Mesothelial cell of epicardium (in vitro differentiated cells): ENCODE measurements around the gene HGFAC. TPM values are rescaled to one million over a fixed set of nuclear protein-coding genes. Genes with fewer than 3 reads are reported as not detected.

Experiments used
- DNase-seq, 2 experiments: peaks; one replicate each; pipeline ENCODE4 v3.0.0; 2021; ENCODE audit warnings: low spot score in 2 of 2; ENCODE audit not compliant: unreplicated experiment in 2 of 2
- H3K27ac Mint-ChIP-seq: 2 replicates; pipeline ENCODE4 v1.8.0; 2021; ENCODE audit warnings: mixed read lengths
- H3K27me3 Mint-ChIP-seq: 2 replicates; pipeline ENCODE4 v1.8.0; 2021; ENCODE audit warnings: low read depth, mixed read lengths
- H3K36me3 Mint-ChIP-seq: 2 replicates; pipeline ENCODE4 v1.8.0; 2021; ENCODE audit warnings: mixed read lengths
- H3K4me1 Mint-ChIP-seq: 2 replicates; pipeline ENCODE4 v1.8.0; 2021; ENCODE audit warnings: mixed read lengths
- H3K4me3 Mint-ChIP-seq: 2 replicates; pipeline ENCODE4 v1.8.0; 2021; ENCODE audit warnings: mild to moderate bottlenecking, moderate library complexity, mixed read lengths
- H3K9me3 Mint-ChIP-seq: 2 replicates; pipeline ENCODE4 v1.8.0; 2021; ENCODE audit warnings: mixed read lengths
- total RNA-seq: library from RNA; stranded (reverse); gene quantifications from 3 replicates; pipeline ENCODE4 v1.2.1, GENCODE V29; 2021
- TF ChIP-seq, protein P1 (sequence below): fragments of 200-600 bp; sonication (generic); IDR thresholded peaks from one replicate; pipeline ENCODE4 v1.5.0; 2021; ENCODE audit warnings: antibody characterized with exemption; ENCODE audit not compliant: unreplicated experiment

Gene HGFAC
- total RNA-seq, 1 donor from 2014 or later, result 2.5 TPM

DNA sequence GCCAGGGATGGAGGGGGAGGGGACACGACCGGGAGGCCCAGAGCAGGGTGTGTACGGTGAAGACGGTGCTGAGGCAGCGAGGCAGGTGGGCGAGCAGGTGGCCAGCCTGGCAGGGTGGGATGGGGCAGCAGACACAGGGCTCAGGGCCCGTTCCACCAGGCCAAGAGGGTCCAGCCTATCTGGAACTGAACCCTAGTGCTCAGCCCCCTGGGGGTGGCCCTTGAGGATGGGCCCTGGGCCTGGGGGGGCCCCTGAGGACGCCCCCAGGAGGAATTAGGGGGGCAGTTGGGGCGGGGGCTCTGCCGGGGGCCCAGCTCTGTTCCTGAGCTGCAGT is 3.0 kb upstream of the HGFAC start:
- TF ChIP-seq, protein P1, sequence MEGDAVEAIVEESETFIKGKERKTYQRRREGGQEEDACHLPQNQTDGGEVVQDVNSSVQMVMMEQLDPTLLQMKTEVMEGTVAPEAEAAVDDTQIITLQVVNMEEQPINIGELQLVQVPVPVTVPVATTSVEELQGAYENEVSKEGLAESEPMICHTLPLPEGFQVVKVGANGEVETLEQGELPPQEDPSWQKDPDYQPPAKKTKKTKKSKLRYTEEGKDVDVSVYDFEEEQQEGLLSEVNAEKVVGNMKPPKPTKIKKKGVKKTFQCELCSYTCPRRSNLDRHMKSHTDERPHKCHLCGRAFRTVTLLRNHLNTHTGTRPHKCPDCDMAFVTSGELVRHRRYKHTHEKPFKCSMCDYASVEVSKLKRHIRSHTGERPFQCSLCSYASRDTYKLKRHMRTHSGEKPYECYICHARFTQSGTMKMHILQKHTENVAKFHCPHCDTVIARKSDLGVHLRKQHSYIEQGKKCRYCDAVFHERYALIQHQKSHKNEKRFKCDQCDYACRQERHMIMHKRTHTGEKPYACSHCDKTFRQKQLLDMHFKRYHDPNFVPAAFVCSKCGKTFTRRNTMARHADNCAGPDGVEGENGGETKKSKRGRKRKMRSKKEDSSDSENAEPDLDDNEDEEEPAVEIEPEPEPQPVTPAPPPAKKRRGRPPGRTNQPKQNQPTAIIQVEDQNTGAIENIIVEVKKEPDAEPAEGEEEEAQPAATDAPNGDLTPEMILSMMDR, result no peak
- Mint-ChIP-seq H3K36me3 (no peaks in the 10 kb centered on the region), H3K27ac (no peak overlapping the region), H3K9me3 (no peaks in the 10 kb centered on the region), H3K27me3 (no peaks in the 10 kb centered on the region), H3K4me3 (no peak overlapping the region), H3K4me1 (peaks cover 4% of the 10 kb centered on the region)
- DNase-seq, result no peak

DNA sequence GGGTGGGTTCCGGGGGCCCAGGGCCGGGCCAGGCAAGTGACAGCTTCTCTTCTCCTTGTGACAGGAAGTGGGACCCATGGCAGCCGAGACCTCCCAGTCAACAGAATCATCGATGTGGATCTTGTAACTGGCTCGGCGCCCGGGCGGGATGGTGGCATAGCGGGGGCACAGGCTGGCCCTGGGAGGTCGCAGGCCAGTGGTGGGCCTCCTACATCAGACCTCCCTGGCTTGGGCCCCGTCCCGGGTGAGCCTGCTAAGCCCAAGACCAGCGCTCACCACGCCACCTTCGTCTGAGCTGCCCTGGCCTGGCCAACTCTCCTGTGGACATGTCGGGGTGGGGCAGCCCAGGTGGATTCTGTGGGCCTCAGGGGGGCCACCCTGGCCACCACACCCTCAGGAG is 2.4 kb upstream of the HGFAC start:
- Mint-ChIP-seq H3K36me3 (no peaks in the 10 kb centered on the region), H3K9me3 (no peaks in the 10 kb centered on the region), H3K27me3 (no peaks in the 10 kb centered on the region), H3K4me3 (no peak overlapping the region), H3K4me1 (peaks cover 4% of the 10 kb centered on the region), H3K27ac (no peak overlapping the region)
- no peak for DNase-seq
- TF ChIP-seq, protein P1, result no peak

DNA sequence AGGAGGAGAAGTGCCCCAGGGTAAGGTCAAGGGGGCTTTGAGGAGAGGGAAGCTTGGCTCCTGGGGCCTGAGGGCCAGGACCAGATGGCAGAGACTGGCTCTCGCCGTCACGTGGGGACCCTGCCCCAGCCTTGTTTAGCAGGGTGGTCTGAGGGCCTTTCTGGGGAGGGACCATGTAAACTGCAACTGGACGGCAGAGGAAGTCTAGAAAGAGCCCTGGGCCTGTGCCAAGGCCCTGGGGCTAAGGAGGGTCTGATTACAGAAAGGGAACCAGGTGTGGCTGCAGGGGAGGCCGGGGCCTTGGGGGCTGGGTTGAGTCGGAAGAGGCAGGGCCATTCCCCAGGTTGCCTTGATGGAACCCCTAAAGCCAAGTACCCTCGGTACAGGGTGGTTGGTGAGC is 1.8 kb upstream of the HGFAC start:
- Mint-ChIP-seq H3K9me3 (no peaks in the 10 kb centered on the region), H3K27ac (peak overlapping the region; percentile 30), H3K36me3 (no peaks in the 10 kb centered on the region), H3K4me3 (no peak overlapping the region), H3K27me3 (no peaks in the 10 kb centered on the region), H3K4me1 (peaks cover 4% of the 10 kb centered on the region)
- TF ChIP-seq, protein P1, result no peak
- DNase-seq, result no peak

DNA sequence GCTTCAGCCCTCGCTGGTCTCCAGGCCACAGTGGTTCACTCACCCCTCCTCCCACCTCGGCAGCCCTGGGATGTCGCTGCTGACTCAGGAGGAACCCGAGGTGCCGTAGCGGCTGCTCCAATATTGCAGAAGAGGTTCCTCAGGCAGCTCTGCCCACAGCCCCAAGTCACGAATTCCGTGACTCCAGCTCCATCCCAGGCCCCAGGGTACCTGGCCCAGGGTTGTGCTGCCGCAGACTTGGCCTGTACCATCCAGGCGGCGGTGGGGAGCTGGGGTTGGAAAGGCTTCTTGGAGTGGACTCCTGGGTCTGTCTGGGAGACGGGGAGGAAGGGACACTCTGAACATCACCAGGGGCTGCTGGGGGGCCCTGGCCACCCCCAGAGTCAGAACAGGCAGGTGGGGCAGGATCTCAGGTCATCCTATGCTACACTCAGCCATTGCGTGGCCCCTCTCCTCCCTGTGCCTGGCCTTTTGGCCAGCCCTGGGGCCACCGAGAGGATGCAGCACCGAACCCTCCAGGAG is 728 bp upstream of the HGFAC start:
- Mint-ChIP-seq H3K4me1 (peaks cover 4% of the 10 kb centered on the region), H3K27me3 (no peaks in the 10 kb centered on the region), H3K9me3 (no peaks in the 10 kb centered on the region), H3K27ac (no peak overlapping the region), H3K4me3 (no peak overlapping the region), H3K36me3 (no peaks in the 10 kb centered on the region)
- TF ChIP-seq, protein P1, result no peak
- no peak for DNase-seq

DNA sequence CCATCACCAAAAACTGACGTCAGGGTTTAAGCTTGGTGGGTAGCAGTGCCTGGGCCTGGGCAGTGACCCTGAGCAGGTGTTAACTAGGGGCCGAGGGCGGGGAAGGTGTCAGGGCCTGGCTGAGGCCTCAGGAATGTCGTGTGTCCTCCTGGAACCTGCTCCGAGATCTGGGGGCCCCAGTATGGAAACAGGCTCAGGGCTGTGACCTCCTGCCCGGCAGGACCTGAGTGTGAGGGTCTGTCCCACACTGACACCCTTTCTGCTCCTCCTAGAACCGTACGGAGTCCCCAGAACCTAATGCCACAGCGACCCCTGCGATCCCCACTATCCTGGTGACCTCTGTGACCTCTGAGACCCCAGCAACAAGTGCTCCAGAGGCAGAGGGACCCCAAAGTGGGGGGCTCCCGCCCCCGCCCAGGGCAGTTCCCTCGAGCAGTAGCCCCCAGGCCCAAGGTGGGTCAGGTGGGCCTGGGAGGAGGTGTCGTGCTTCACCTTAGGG is 741 bp downstream of the HGFAC start:
- H3K4me1 Mint-ChIP-seq, result peaks cover 4% of the 10 kb centered on the region
- no peaks in the 10 kb centered on the region for H3K27me3 Mint-ChIP-seq
- DNase-seq, result no peak
- no peak overlapping the region for H3K4me3 Mint-ChIP-seq
- TF ChIP-seq, protein P1, result no peak
- no peaks in the 10 kb centered on the region for H3K9me3 Mint-ChIP-seq
- H3K36me3 Mint-ChIP-seq, result no peaks in the 10 kb centered on the region
- H3K27ac Mint-ChIP-seq, result no peak overlapping the region
